GM19328 (cell line): ENCODE measurements around the gene PTPRG.

Experiments
- ATAC-seq: cut with Tn5 transposase; IDR thresholded peaks from one replicate; pipeline ENCODE4 v1.9.1; 2021; ENCODE audit warnings: mild to moderate bottlenecking, moderate library complexity; ENCODE audit not compliant: unreplicated experiment

Gene PTPRG

DNA sequence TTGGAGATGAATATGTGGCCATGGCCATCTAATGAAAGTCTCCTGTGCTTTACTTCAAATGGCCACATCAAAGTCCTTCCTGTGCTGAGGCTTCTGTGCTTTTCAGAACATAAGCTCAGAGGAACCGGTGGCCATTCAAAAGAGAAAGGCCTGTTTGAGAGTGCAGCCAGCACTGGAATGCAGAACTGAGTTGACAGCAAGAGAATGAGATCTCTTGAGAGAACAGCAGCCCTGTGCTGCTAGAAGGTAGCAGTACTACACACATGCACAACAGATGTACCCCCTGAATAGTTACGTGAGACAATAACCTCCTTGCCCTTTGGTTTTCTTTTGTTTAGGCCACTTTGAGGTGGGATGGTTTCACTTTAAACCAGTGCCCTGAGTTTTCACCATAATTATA is 292.5 kb downstream of the PTPRG start:
- no peak for ATAC-seq

DNA sequence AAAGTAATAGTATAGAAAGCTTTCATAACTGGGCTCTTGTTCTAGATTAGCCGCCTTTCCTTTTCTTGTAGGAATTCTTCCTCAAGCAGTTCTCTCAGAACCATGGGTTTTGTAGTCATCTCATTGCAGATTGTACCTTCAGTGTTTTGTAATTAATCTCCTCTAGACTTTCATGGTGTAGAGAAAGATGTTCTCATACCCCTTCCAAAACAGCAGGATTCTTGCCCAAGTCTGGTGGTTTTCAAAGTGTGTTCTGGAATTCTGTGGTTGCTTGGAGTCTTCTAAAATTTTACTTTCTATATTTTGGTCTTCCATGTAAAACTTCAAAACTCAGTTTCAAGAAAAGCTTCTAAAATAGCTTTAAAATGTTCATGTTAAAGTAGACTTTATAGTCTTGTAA is 293.8 kb downstream of the PTPRG start:
- ATAC-seq, result no peak

GRCh38 chr3:61857297-61857696 is 295.9 kb downstream of the PTPRG start:
- ATAC-seq, result no peak

DNA sequence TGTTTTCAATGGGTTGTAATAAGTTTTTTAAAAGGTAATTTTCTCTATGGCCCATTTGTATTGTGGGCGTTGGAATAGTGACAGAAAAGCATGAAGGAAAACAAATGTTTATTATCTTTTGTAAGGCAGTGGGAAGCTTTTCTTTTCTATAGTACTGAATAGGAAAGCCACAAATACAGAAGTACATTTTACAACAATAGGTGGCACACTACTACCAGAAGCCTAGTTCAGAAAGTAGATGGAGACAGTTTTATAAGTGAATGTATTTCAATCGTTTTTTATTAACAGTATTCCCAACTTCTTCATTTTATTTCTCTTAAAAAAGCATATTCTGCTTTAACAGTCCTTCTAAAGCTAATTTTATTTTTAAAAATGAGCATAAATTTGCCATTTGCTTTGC is 296.7 kb downstream of the PTPRG start:
- ATAC-seq, result no peak

DNA sequence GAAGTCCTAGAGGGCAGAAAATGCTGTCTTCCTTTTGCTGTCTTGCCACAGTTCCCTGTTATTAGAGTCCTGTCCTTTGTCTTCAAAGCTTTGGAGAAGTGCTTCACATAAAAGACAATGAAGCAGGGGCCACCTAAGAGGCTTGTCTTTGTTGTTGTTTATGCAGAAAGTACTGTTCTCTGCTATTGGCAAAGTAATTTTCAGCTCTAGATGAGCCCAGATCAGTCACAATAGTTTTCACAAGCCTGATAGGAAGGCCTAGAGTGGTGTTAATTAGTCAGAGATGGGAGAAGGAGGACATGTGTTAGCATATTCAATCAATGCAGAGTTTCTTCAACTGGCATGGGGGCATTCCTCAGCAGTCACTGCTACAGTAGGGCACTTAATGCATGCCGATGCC is 300.0 kb downstream of the PTPRG start:
- no peak for ATAC-seq

DNA sequence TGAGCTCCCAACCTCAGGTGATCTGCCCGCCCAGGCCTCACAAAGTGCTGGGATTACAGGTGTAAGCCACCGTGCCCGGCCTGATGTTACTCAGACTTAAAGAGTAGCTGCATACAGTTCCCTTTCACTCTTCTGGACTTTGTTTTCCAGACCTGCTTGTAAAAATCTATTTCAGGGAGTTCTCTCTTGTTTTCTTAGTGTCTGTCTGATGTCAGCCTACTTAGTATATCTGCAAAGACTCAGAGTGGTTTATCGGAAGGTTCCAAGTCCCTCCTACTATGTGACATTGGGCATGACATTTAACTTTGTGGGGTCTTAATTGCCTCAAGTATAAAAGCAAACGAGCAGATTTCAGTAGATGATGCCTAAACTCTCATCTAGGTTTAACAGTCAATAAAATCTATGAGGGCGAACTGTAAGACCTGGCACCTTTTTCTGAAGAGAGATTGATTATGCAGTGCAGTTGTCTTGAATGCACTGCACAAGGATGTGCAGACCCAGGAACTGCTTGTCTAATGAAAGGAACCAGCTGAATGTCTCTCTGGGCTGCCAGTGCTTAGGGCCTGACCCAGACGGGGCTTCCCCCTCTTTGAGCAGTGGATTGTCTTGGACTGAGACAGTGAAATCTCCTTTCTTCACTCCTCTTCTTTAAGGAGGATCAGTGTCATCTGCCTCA is 301.4 kb downstream of the PTPRG start:
- no peak for ATAC-seq

DNA sequence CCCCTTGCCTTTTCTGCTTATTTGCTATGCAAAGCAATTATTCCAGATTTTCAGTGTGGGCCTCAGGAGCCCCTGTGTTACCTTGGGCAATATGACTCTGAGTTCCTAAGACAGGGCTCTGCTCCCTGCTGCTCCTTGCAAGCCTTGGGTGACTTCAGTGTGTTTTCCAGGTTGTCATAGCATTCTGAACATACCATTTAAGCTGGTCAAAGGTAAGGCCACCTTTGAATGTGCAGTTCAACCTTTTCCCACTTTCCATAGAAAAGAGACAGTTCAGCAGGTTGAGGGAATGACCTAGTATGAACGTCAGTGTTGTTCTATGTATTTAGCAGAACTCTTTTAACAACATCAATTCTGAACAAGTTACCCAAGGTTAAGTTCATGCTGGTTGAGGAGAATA is 302.2 kb downstream of the PTPRG start:
- no peak for ATAC-seq

GRCh38 chr3:61864886-61865285 is 303.5 kb downstream of the PTPRG start:
- no peak for ATAC-seq

DNA sequence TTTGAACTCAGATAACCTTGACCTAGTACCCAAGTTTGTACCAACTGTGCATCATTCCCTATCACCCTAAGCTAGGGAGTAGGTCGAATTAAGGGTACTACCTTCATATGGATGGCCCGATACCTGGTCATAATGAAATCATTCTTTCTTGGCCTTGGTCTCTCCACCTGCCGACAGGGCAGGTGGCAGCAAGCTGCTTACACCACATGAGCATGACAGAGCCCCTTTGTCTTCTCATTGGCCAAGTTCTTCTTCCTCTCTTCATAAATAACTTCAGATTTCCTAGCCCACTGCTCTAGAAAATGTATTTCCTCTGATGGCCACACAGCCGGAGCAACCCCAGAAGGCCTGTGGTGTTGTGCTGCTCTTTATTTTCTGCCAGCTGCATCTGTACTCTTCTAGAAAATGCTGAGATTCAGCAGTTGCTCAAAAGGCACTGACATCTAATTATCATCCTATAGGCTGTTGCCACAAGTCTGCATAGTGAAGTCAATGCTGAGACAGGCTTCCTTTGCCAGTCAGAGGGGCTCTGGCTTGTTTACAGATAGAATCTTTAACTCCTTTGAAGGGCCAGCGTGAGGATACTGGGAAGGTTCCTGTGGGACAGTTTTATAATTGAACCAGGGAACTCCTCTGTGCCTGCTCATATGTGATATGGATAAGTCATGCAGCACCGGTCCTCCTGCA is 304.2 kb downstream of the PTPRG start:
- ATAC-seq, result no peak

GRCh38 chr3:61866153-61866542 is 304.8 kb downstream of the PTPRG start:
- no peak for ATAC-seq

GRCh38 chr3:61866961-61867461 is 305.6 kb downstream of the PTPRG start:
- ATAC-seq, result no peak

- ATAC-seq, result no peak
Measured at GRCh38 chr3:61868499-61868898, 307.1 kb downstream of the PTPRG start.

- ATAC-seq, result no peak
Measured at GRCh38 chr3:61869371-61869770, 308.0 kb downstream of the PTPRG start.

GRCh38 chr3:61871644-61872043 is 310.3 kb downstream of the PTPRG start:
- ATAC-seq, result no peak

DNA sequence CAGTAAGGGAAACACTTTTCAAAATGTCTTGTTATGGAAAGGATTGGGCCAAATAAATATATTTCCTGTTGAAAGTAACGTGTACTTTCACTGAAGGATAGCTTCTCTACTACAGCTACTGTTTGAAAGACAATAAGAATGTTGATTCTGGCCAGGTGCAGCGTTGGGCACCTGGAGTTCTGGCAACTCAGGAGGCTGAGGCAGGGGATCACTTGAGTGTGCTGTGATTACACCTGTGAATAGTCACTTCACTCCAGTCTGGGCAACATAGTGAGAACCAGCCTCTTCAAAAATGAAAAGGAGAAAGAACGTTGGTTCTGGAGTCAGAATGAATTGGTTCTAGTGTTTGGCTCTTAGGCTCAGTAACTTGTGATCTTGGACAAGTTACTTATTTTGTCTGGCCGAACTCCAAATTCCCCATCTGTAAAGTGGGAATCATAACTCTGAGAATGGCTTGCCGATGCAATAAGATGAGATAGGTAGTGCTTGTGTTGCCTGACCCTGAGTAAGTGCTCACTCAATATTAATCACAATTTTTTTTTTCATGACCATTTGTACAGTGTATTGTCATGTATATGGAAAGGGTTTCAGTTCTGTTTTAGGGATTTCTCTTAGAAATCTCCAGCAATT is 310.8 kb downstream of the PTPRG start:
- no peak for ATAC-seq

DNA sequence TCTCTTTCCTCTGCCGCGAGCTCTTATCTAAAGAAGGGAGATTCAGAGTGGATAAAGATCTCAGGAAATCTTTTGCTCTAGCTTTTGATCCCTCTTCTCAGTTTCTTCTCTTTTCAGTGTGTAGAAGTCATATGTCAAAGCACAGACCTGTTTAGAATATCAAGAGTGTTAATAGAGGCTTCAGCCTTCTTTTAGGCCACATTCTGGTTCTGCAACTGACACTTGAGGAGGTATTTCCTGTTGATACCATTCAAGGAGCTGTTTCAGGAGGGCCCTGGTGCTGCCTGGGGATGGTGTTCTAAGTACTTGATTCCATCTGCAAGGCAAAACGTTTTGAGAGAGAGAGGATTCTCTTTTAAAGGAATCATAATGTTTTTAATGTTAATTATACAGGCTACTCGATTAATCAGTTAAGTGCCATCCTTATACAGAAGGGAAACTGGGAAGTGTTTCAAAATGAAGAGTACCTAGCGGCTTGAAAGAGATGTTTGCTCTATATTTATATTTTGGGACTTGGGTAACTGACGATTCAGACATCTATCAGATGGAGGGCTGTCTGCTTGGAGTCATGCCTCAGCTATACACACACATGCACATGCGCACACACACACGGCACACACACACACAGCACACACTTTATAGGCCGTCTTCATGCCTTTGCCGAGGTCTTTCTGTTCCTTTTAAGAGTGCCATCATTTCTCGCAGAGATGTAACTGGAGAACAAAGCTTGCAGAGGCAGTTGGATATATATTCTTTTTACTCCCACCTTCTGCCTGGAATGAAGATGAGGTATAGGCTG is 313.9 kb downstream of the PTPRG start:
- no peak for ATAC-seq

DNA sequence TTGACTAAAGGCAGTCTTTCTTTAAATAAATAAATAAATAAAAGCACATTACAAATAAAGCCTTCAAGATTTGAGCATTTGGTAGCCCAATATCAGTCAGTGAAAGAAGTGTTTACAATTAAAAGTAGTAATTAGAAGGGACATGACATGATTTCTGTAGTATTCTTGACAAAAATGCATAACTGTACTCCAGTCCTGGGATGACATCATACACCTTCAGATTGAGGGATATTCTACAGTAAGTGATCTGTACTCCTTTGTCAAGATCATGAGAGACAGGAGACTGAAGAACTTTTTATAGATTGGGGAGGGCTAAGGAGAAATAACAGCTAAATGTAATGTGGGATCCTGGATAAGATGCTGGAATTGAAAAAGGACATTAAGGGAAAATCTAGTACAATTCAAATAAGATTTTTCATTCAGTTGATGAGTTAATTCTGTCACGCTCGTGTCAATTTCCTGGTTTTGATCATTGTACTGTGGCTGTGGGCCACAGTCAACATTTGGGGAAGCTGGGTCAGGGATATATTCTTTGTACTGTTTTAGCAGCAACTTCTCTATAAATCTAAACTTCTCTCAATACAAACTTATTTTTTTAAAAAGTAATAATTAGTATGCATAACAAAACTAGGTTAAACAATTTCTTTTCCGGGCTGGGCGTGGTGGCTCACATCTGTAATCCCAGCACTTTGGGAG is 314.8 kb downstream of the PTPRG start:
- ATAC-seq, result no peak

DNA sequence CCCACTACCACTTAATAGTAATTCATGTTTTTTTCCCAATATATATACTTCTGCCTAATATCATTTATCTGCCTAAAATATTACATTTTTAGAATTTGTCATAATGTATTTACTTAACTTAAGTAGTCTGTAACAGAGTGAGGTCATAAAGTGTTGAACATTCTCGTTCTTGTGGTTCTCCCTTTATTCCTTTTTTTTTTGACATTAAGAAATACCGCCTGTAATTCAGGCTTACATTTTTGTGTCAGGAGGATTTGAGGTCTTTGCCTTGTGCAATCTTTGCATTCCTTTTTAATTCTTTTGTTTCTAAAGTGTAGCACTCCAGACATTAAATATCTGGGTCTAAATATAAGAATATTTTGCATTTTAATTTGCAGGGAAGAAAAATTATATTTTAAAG is 315.4 kb downstream of the PTPRG start:
- no peak for ATAC-seq

DNA sequence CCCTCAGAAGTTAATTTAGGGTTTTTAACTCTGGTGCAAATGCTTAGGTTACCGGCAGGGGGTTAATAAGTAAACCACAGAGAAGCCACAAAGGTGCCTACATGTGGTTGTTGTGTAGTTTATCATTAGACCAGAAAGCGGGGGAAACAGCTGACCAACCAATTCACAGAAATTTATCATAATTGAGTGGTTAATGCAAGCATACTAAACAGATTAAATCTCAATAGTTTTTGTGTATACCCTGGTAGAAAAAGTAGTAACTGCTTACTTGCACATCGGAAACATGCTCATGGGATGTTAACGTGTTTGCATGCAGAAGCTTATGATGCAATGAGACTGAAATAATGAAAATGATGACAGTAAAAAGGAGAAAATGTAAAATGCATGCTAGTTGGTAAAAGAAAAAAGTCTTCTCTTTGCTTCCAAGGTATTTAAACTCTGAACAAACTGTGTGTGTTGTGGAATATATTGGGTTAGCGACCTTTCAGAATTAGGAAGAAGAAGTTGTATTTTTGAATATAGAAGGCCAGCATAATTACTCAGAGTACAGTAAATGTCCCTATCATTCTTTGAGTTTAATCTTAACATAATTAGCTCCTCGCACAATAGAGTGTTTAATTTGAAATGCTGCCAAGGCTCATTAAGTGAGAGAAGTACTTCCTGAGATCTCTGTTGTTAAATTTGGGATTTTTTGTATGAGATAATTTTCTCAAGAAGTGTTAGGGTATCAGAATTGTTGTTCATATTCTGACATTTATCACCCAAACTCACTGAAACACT is 316.2 kb downstream of the PTPRG start:
- no peak for ATAC-seq

- ATAC-seq, result no peak
Measured at GRCh38 chr3:61882253-61882652, 320.9 kb downstream of the PTPRG start.
